NCI-H2029 (cell line): ENCODE results near the gene SLC39A11.

Experiments used
- DNase-seq: peaks from one replicate; lab custom pipeline; 2025; lab: John Stamatoyannopoulos, UW

Gene SLC39A11

GRCh38 chr17:72749119-72749572 lies 343.3 kb downstream of the SLC39A11 start:
- DNase-seq: no peak

GRCh38 chr17:72747501-72747900 lies 345.0 kb downstream of the SLC39A11 start:
- DNase-seq: no peak

GRCh38 chr17:72745241-72745640 lies 347.2 kb downstream of the SLC39A11 start:
- DNase-seq: no peak

GRCh38 chr17:72743037-72743467 lies 349.4 kb downstream of the SLC39A11 start:
- no peak for DNase-seq

- DNase-seq: no peak
These were observed 355.3 kb downstream of the SLC39A11 start for GRCh38 chr17:72737151-72737690.

- no peak for DNase-seq
These were observed 356.9 kb downstream of the SLC39A11 start for GRCh38 chr17:72735592-72735991.

GRCh38 chr17:72735048-72735447 lies 357.4 kb downstream of the SLC39A11 start:
- no peak for DNase-seq

- no peak for DNase-seq
These were observed 357.9 kb downstream of the SLC39A11 start for GRCh38 chr17:72734613-72735012.

GRCh38 chr17:72733619-72734282 lies 358.7 kb downstream of the SLC39A11 start:
- DNase-seq: no peak

GRCh38 chr17:72732893-72733618 lies 359.4 kb downstream of the SLC39A11 start:
- DNase-seq: no peak

GRCh38 chr17:72730077-72730476 lies 362.4 kb downstream of the SLC39A11 start:
- DNase-seq: peak; percentile 0

- peak; percentile 52 for DNase-seq
These were observed 365.6 kb downstream of the SLC39A11 start for GRCh38 chr17:72726936-72727335.

- peak; percentile 33 for DNase-seq
These were observed 366.9 kb downstream of the SLC39A11 start for GRCh38 chr17:72725433-72726068.

- no peak for DNase-seq
These were observed 368.2 kb downstream of the SLC39A11 start for GRCh38 chr17:72724267-72724666.

GRCh38 chr17:72723711-72724110 lies 368.8 kb downstream of the SLC39A11 start:
- no peak for DNase-seq

- DNase-seq: no peak
These were observed 372.0 kb downstream of the SLC39A11 start for GRCh38 chr17:72720494-72720825.

- no peak for DNase-seq
These were observed 372.7 kb downstream of the SLC39A11 start for GRCh38 chr17:72719578-72720493.

- DNase-seq: no peak
These were observed 373.3 kb downstream of the SLC39A11 start for GRCh38 chr17:72719206-72719577.

- no peak for DNase-seq
These were observed 374.8 kb downstream of the SLC39A11 start for GRCh38 chr17:72717676-72718075.

- no peak for DNase-seq
These were observed 375.2 kb downstream of the SLC39A11 start for GRCh38 chr17:72717276-72717675.

GRCh38 chr17:72715906-72716572 lies 376.4 kb downstream of the SLC39A11 start:
- DNase-seq: no peak
